NCI-H748 treated with DMSO at 0.1 percent for 48 hours (cell line): ENCODE results near the gene NAA50.

Source experiments
- DNase-seq: peaks from one replicate; lab custom pipeline; 2025; lab: John Stamatoyannopoulos, UW

Gene NAA50

DNA sequence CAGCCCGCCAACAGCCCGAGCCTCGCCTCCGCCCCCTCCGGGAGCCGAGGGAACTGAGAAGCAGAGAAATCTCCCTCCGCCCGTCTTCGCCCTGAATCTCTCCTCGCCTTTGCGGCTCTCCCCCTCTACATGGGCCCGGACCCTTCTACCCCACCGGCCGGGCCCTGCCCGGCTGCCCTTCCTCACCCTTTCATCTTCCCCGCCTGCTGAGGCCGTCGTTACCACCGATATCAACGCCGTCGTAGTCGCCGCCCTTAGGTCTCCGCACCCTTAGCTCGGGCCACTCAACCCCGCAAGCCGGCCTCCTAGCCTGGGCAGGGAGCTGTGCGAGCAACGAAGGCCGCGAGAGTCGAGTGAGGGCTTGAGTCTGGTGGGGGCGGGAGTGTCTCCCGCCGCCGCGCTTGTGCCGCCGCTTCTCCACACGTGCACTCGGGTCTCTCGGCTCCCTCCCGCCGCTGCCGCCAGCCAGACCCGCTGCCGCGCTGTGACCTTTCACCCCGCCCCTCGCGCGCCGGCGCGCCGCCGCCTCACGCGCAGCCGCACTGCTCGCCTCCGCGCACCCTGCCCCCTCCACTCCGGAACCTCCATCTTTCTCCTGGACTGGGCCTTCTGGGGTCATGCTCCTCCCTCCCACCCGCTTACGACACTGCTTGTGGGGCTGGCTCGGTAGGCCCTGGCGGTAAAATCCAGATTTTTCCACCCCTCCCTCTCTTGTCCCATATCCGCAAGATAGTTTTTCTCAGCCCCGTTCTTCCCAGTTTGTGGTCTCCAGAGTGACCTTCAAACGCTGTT lies at the start of gene NAA50:
NAA50 (minus strand) TSS at position 494 of the 792 bp plus-strand sequence; CDS start at position 194, 300 bp downstream.
- peak; percentile 65 for DNase-seq

DNA sequence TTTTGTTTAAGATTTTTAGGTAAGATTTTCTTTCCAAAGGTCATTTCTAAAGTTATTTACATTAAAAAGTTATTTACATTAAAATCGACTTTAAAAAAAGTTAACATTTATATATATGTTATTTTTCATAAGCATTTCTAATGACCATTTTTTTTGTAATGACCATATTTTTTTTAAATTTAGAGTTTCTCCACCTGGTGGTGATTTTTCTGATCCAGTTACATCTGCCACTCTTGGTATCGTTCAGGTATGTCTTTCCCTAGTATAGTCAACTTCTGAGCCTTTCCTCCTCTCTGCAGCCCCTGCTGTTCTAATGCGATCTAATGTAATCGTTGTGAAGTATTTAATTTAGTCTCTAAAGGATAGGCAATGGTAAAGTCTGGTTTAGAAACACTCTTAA lies 49.6 kb upstream of the NAA50 start:
- no peak for DNase-seq

GRCh38 chr3:113794526-113794925 lies 48.5 kb upstream of the NAA50 start:
- no peak for DNase-seq

DNA sequence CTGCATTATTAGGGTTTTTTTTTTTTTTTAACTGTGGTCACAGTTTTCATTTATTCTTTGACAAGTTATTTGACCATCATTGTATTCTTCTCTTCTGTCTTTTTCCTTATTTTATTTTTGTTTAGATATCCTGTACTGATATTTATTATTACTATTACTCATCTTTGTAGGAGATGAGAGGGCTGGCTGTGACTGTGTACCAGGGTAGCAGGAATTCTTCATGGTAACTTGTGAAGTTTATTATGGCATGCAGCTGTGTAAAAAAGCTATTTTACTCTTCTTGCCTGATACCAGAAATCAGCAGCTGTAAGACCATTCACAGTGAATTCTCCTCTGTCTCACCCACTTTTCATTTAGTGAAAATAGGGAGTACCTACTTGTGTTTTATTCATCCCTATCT lies 45.3 kb upstream of the NAA50 start:
- no peak for DNase-seq

- no peak for DNase-seq
Measured at GRCh38 chr3:113783980-113784379, 37.9 kb upstream of the NAA50 start.

DNA sequence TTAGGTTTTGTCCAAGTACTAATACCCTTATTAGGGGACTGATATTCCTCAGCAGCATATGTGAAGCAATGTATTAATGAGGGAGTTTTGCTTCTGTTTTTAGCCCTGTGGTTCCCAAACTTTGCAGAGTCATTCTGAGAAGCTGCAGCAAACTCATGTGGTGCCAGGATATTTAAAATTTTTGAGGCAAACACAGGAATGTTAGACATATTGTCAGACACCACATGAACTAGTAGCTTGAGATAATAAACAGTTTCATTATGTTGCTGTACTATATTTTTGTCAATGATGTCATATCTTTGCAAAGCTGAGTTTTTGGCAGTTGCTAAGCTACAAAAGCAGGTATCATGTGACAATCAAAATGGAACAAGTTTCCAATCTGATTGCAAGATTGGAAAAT lies 37.4 kb upstream of the NAA50 start:
- DNase-seq, result no peak

DNA sequence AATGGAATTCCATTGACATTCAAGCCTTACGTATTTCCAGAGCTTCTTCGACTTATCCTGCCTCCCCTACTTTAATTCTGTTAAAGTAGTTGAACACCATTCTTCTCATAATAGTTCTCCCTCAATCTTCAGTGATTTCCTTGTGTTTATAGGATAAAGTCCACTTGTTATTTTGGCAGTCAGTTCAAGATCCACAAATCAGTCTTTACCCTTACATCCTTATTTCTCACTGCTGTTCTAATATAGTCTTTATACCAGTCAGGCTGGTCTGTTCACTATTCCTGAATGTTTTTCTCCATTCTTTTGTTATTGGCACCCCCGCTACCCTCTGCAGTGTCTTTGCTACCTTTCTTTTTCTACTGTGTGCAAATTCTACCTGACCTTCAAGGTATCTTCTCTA lies 30.5 kb upstream of the NAA50 start:
- no peak for DNase-seq

GRCh38 chr3:113775516-113775915 lies 29.5 kb upstream of the NAA50 start:
- no peak for DNase-seq

- no peak for DNase-seq
Measured at GRCh38 chr3:113773381-113773780, 27.3 kb upstream of the NAA50 start.

- DNase-seq, result no peak
Measured at GRCh38 chr3:113771993-113772392, 25.9 kb upstream of the NAA50 start.

GRCh38 chr3:113769551-113769950 lies 23.5 kb upstream of the NAA50 start:
- DNase-seq, result no peak

- DNase-seq, result no peak
Measured at GRCh38 chr3:113764698-113765097, 18.6 kb upstream of the NAA50 start.

DNA sequence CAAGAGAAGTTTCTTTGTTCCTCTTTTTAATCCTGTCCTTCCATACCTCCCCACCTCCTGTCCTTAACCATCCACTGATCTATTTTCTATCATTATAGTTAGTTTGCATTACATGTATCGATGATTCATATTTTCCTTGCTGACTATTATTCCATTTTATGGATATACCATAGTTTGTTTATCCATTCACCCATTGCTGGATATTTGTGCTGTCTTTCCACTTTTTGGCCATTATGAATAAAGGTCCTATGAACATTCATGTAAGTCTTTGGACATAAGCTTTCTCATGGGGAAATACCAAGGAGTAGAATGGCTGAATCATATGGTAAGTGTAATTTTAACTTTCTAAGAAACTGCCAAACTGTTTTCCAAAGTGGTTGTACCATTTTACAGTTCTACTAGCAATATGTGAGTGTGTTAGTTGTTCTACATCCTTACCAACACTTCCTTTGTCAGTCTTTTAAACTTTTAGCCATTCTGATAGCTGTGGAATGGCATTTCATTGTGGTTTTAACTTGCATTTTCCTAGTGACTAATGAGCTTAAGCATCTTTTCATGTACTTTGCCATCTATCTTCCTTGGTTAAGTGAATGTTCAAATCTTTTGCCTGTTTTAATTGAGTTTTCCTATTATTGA lies 12.5 kb upstream of the NAA50 start:
- DNase-seq, result no peak

- no peak for DNase-seq
Measured at GRCh38 chr3:113754494-113755159, 8.6 kb upstream of the NAA50 start.

DNA sequence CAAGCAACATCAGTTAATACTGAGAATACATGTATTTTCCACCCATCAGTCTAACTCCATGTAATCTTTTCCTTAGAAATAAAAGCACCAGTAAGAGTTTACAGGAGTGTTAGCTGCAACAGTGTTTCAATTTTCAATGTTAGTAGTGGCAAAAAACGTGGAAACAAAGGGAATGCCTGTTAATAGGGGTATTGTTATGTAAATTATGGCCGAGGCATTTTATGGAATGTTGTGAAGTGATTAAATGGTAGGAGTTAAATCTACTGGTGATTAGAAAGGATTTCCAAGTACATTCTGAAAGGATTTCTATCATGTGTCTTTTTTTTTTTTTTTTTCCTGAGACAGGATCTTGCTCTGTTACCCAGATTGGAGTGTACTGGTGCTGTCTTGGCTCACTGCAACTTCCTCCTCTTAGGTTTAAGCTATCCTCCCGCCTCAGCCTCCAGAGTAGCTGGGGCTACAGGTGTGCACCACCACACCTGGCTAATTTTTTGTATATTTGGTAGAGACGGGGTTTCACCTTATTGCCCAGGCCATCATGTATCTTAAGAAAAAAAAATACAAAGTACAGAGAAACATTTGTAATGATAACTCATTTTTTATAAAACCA lies 7.4 kb upstream of the NAA50 start:
- DNase-seq, result no peak

DNA sequence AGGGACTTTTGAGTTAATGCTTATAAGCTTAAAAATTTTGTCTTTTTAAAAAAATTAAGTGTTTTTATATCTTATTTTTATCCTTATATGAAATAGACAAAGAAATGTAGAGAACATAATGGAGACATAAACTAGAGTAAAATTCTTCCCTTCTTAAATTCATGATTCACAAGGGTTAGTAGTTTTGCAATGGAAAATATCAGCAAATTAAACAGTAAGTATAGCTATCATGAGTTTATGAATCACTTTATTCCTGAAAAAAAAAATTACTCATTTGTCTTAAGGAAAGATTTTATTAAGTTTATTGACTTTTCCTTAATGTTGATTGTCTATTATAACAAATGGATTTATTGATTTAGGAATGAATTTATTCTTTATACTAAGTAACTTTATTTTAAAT lies 5.1 kb upstream of the NAA50 start:
- DNase-seq, result no peak

GRCh38 chr3:113747283-113748046 lies 1.4 kb upstream of the NAA50 start:
- no peak for DNase-seq

DNA sequence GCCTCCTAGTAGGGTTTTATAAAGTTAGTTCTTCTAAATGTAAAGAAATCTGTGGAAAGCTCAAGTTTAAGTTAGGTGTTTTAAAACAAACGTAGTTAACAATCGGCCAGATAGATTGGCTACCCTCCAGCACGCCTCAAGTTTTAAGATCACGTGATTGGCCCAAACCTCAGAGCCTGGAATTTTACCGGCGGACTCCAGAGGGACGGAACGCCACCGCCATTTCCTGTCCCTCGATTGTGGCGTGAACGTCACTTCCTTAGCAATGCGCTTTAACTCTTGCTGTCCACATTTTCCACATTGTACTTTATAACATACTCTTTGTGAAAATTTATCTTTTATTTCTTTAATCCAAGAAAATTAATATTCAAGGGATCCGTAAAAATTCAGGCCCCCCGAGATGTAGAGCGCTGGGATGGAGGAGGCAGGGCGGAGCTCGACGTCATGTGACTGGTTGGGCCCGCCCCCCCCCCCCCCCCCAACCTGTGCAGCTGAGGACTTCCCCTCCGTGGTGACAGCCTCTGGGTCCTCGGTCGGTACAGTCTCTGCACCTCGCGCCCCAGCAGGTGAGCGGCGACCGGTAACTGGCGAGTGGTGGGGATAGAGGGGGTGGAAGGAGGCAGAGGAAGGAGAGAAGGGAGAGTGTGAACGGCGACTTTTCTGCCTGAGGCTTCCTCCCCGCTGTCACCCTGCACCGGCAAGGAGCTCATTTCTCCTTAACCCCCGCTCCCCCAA lies 666 bp upstream of the NAA50 start, which contains the start of gene ATP6V1A:
ATP6V1A (plus strand) TSS at position 488 of the 735 bp plus-strand sequence. CDS start 31,719 bp downstream, outside the sequence.
- peak; percentile 68 for DNase-seq

GRCh38 chr3:113744941-113745755 lies 901 bp downstream of the NAA50 start:
- DNase-seq, result peak; percentile 60

- DNase-seq, result no peak
Measured at GRCh38 chr3:113743006-113743630, 2.9 kb downstream of the NAA50 start.
